HG03342 (cell line): Measurements from ENCODE around the gene IPO13.

Source experiments
- ATAC-seq: cut with Tn5 transposase; IDR thresholded peaks from one replicate; pipeline ENCODE4 v1.9.1; 2021; ENCODE audit warnings: mild to moderate bottlenecking, moderate library complexity; ENCODE audit not compliant: unreplicated experiment

Gene IPO13

GRCh38 chr1:43951021-43951985 lies 4.6 kb downstream of the IPO13 start:
- no peak for ATAC-seq

GRCh38 chr1:43952731-43953346 lies 6.1 kb downstream of the IPO13 start:
- no peak for ATAC-seq

- no peak for ATAC-seq
Observed at GRCh38 chr1:43953361-43953760, 6.6 kb downstream of the IPO13 start.

GRCh38 chr1:43954036-43954435 lies 7.3 kb downstream of the IPO13 start:
- ATAC-seq: no peak

GRCh38 chr1:43956234-43956633 lies 9.5 kb downstream of the IPO13 start:
- no peak for ATAC-seq

- ATAC-seq: no peak
Observed at GRCh38 chr1:43957407-43958040, 10.8 kb downstream of the IPO13 start.

GRCh38 chr1:43958351-43959255 lies 11.9 kb downstream of the IPO13 start:
- ATAC-seq: no peak

GRCh38 chr1:43960798-43961197 lies 14.0 kb downstream of the IPO13 start:
- ATAC-seq: no peak

- no peak for ATAC-seq
Observed at GRCh38 chr1:43961692-43962091, 14.9 kb downstream of the IPO13 start.

- ATAC-seq: no peak
Observed at GRCh38 chr1:43962324-43962723, 15.6 kb downstream of the IPO13 start.

- no peak for ATAC-seq
Observed at GRCh38 chr1:43963006-43963405, 16.3 kb downstream of the IPO13 start.

GRCh38 chr1:43963890-43964289 lies 17.1 kb downstream of the IPO13 start:
- no peak for ATAC-seq

GRCh38 chr1:43965316-43965715 lies 18.6 kb downstream of the IPO13 start:
- no peak for ATAC-seq

GRCh38 chr1:43968348-43968948 lies 21.7 kb downstream of the IPO13 start:
- ATAC-seq: no peak

- ATAC-seq: no peak
Observed at GRCh38 chr1:43969416-43969745, 22.6 kb downstream of the IPO13 start.

- peak; percentile 85 for ATAC-seq
Observed at GRCh38 chr1:43969746-43970466, 23.2 kb downstream of the IPO13 start, which contains the start of gene DPH2. TSS of gene DPH2 (plus strand) at chr1:43970010. CDS start at chr1:43970176, 166 bp downstream.

GRCh38 chr1:43970502-43970901 lies 23.8 kb downstream of the IPO13 start:
- no peak for ATAC-seq

GRCh38 chr1:43970911-43971310 lies 24.2 kb downstream of the IPO13 start:
- ATAC-seq: no peak

GRCh38 chr1:43971336-43971980 lies 24.7 kb downstream of the IPO13 start:
- ATAC-seq: no peak
